Measurements from ENCODE around the gene TBC1D22A. TPM values are rescaled to one million over a fixed set of nuclear protein-coding genes. Genes with fewer than 3 reads are reported as not detected.

The TBC1D22A gene
- total and polyA plus RNA-seq, 4 donors = 4.1 to 12.4 (median 8.4) TPM

GRCh38 chr22:46807458-46807857, 45.0 kb downstream of the TBC1D22A start:
- Histone ChIP-seq H3K4me1 (ENCODE audit: control insufficient read depth in 4 of 4, insufficient read depth in 4 of 4, low read length in 3 of 4) (peaks cover 0 to 10% (median 5%) of the 10 kb centered on the region in 4 donors), H3K27ac (ENCODE audit: low read depth in 1 of 2, low read length in 2 of 2) (no peak overlapping the region), H3K27me3 (ENCODE audit: control insufficient read depth in 4 of 4, insufficient read depth in 4 of 4, low read length in 3 of 4) (no peaks in the 10 kb centered on the region), H3K9ac (ENCODE audit: low read depth in 1 of 2, low read length in 2 of 2) (no peak overlapping the region), H3K9me3 (ENCODE audit: control insufficient read depth in 4 of 4, low read length in 3 of 4) (no peaks in the 10 kb centered on the region), H3K4me3 (ENCODE audit: low read depth in 1 of 3, low read length in 3 of 3) (no peak overlapping the region), H3K36me3 (ENCODE audit: control insufficient read depth in 4 of 4, insufficient read depth in 3 of 4, low read depth in 1 of 4, low read length in 3 of 4) (peaks cover 0 to 4% (median 0%) of the 10 kb centered on the region in 4 donors)
- no peak for DNase-seq (ENCODE audit: low spot score)
- WGBS = 96% methylated on average over 6 of the region's 6 CpGs
- no peak for TF ChIP-seq JUND (IDR thresholded peaks at IDR 0.05)

DNA sequence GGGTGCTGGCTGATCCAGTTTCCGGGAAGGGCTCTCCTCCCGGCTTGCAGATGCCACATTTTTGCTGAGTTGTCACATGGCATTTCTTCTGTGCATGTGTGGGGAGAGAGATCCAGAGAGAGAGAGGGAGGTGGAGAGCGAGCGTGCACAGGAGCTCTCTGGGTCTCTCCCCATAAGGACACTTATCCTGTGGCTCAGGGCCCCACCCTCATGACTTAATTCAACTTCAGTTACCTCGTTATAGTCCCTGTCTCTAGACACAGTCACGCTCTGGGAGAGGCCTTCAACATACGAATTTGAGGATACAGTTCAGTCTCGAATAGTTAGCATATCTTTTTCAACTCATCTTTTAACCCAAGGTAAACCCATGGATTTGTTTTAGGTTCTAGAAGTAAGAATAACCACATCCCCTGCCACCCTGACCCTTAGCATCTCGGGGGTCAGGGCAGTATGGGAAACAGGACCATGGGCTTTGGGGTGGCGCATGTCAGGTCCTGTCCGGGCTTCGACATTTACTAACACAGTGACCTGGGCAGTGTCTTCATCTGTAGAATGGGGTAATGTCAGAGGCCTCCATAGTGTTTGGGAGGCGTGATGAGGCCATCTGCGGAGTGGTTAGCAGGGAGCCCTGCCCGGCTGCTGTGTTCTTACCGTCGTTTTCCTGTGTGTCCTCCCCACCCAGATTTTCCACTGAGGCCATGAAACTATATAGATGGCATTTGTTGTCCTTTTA, 46.9 kb downstream of the TBC1D22A start:
- WGBS = 98% methylated on average over 17 of the region's 17 CpGs
- H3K4me1 ChIP-seq (ENCODE audit: control insufficient read depth in 4 of 4, insufficient read depth in 4 of 4, low read length in 3 of 4) = peaks cover 0 to 2% (median under 1%) of the 10 kb centered on the region in 4 donors

More for the DNA sequence above, 46.9 kb downstream of the TBC1D22A start:
- TF ChIP-seq RAD21 (IDR thresholded peaks at IDR 0.05) (no peak), TAF1 (conservative IDR thresholded peaks at IDR 0.05) (no peak), HNF4A (conservative IDR thresholded peaks at IDR 0.05) (no peak), ZBTB33 (IDR thresholded peaks at IDR 0.05) (no peak), FOXA2 (IDR thresholded peaks at IDR 0.05) (no peak), RXRA (IDR thresholded peaks at IDR 0.05) (no peak), JUND (IDR thresholded peaks at IDR 0.05) (no peak)
- TF ChIP-seq, protein P1, sequence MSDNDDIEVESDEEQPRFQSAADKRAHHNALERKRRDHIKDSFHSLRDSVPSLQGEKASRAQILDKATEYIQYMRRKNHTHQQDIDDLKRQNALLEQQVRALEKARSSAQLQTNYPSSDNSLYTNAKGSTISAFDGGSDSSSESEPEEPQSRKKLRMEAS (IDR thresholded peaks at IDR 0.05) = no peak
- TF ChIP-seq, protein P2, sequence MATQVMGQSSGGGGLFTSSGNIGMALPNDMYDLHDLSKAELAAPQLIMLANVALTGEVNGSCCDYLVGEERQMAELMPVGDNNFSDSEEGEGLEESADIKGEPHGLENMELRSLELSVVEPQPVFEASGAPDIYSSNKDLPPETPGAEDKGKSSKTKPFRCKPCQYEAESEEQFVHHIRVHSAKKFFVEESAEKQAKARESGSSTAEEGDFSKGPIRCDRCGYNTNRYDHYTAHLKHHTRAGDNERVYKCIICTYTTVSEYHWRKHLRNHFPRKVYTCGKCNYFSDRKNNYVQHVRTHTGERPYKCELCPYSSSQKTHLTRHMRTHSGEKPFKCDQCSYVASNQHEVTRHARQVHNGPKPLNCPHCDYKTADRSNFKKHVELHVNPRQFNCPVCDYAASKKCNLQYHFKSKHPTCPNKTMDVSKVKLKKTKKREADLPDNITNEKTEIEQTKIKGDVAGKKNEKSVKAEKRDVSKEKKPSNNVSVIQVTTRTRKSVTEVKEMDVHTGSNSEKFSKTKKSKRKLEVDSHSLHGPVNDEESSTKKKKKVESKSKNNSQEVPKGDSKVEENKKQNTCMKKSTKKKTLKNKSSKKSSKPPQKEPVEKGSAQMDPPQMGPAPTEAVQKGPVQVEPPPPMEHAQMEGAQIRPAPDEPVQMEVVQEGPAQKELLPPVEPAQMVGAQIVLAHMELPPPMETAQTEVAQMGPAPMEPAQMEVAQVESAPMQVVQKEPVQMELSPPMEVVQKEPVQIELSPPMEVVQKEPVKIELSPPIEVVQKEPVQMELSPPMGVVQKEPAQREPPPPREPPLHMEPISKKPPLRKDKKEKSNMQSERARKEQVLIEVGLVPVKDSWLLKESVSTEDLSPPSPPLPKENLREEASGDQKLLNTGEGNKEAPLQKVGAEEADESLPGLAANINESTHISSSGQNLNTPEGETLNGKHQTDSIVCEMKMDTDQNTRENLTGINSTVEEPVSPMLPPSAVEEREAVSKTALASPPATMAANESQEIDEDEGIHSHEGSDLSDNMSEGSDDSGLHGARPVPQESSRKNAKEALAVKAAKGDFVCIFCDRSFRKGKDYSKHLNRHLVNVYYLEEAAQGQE (IDR thresholded peaks at IDR 0.05) = no peak
- no peaks in the 10 kb centered on the region for H3K27me3 ChIP-seq (ENCODE audit: control insufficient read depth in 4 of 4, insufficient read depth in 4 of 4, low read length in 3 of 4)
- no peaks in the 10 kb centered on the region for H3K9me3 ChIP-seq (ENCODE audit: control insufficient read depth in 4 of 4, low read length in 3 of 4)
- H3K27ac ChIP-seq (ENCODE audit: low read depth in 1 of 2, low read length in 2 of 2) = no peak overlapping the region
- H3K9ac ChIP-seq (ENCODE audit: low read depth in 1 of 2, low read length in 2 of 2) = no peak overlapping the region
- DNase-seq (ENCODE audit: low spot score) = no peak
- peaks cover 0 to 4% (median 0%) of the 10 kb centered on the region in 4 donors for H3K36me3 ChIP-seq (ENCODE audit: control insufficient read depth in 4 of 4, insufficient read depth in 3 of 4, low read depth in 1 of 4, low read length in 3 of 4)
- no peak overlapping the region for H3K4me3 ChIP-seq (ENCODE audit: low read depth in 1 of 3, low read length in 3 of 3)
